ENCODE measurements around the gene OPRL1. TPM values are rescaled to one million over a fixed set of nuclear protein-coding genes. Genes with fewer than 3 reads are reported as not detected.

OPRL1 gene
- total and polyA plus RNA-seq, 2 donors (not counting 1 experiment from before 2014, with no cell fraction given): 3.5 to 6.2 TPM

- peaks cover 0 to 16% (median 0%) of the 10 kb centered on the region in 4 experiments for H3K27me3 ChIP-seq (replicated peaks in 1 of 4; ENCODE audit: control extremely low read depth in 1 of 4, control insufficient read depth in 3 of 4, insufficient read depth in 4 of 4, low read length in 3 of 4)
- H3K4me1 ChIP-seq (ENCODE audit: control insufficient read depth in 2 of 2, insufficient read depth in 2 of 2, low read length in 2 of 2): no peaks in the 10 kb centered on the region
- intact Hi-C loops (cut with micrococcal nuclease): no loop called here
- H3K36me3 ChIP-seq (replicated peaks in 1 of 2; ENCODE audit: control extremely low read depth in 1 of 2, control insufficient read depth in 1 of 2, extremely low read depth in 1 of 2, insufficient read depth in 2 of 2, low read length in 1 of 2): no peaks in the 10 kb centered on the region
- no peaks in the 10 kb centered on the region for H3K4me1 Mint-ChIP-seq
- no peaks in the 10 kb centered on the region for H4K20me1 ChIP-seq (ENCODE audit: control insufficient read depth, insufficient read depth, low read length, poor library complexity, severe bottlenecking)
- H3K4me3 Mint-ChIP-seq: no peak overlapping the region
- ATAC-seq (ENCODE audit: low read depth) (no peak), DNase-seq (no peak)
- no peak for TF ChIP-seq EZH2 (IDR thresholded peaks at IDR 0.05; ENCODE audit: borderline replicate concordance, insufficient read depth, low read depth, low read length, poor library complexity, severe bottlenecking)
- TF ChIP-seq, protein P1, sequence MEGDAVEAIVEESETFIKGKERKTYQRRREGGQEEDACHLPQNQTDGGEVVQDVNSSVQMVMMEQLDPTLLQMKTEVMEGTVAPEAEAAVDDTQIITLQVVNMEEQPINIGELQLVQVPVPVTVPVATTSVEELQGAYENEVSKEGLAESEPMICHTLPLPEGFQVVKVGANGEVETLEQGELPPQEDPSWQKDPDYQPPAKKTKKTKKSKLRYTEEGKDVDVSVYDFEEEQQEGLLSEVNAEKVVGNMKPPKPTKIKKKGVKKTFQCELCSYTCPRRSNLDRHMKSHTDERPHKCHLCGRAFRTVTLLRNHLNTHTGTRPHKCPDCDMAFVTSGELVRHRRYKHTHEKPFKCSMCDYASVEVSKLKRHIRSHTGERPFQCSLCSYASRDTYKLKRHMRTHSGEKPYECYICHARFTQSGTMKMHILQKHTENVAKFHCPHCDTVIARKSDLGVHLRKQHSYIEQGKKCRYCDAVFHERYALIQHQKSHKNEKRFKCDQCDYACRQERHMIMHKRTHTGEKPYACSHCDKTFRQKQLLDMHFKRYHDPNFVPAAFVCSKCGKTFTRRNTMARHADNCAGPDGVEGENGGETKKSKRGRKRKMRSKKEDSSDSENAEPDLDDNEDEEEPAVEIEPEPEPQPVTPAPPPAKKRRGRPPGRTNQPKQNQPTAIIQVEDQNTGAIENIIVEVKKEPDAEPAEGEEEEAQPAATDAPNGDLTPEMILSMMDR (IDR thresholded peaks at IDR 0.05): no peak
- H2AFZ ChIP-seq (ENCODE audit: insufficient read depth, low read depth, low read length, poor library complexity, severe bottlenecking): no peak overlapping the region
- no peaks in the 10 kb centered on the region for H3K79me2 ChIP-seq (ENCODE audit: control insufficient read depth, insufficient read depth, low read length)
- WGBS (ENCODE audit: insufficient coverage): 94% methylated on average over 16 of the region's 17 CpGs
- peaks cover 7% of the 10 kb centered on the region for H3K27me3 Mint-ChIP-seq
- H3K4me2 ChIP-seq (replicated peaks; ENCODE audit: low read depth, low read length, poor library complexity, severe bottlenecking): no peak overlapping the region
- H3K9me3 ChIP-seq (ENCODE audit: control extremely low read depth in 1 of 3, control insufficient read depth in 2 of 3, insufficient read depth in 1 of 3, low read length in 2 of 3): peaks cover 0 to 38% (median 9%) of the 10 kb centered on the region in 3 donors
- H3K4me3 ChIP-seq (ENCODE audit: control extremely low read depth in 1 of 5, extremely low read depth in 1 of 5, insufficient read depth in 1 of 5, low read depth in 2 of 5, low read length in 4 of 5): no peak overlapping the region
- ChIA-PET POLR2A (no interaction called here), CTCF (no interaction called here)
- H3K9me3 Mint-ChIP-seq (ENCODE audit: insufficient read depth): peaks cover 5% of the 10 kb centered on the region
- H3K9ac ChIP-seq (ENCODE audit: low read length): no peak overlapping the region
- H3K27ac ChIP-seq (ENCODE audit: low read length in 2 of 2): no peak overlapping the region
- H3K27ac Mint-ChIP-seq: no peak overlapping the region
Observed at GRCh38 chr20:64145458-64146300, 65.8 kb downstream of the OPRL1 start.

DNA sequence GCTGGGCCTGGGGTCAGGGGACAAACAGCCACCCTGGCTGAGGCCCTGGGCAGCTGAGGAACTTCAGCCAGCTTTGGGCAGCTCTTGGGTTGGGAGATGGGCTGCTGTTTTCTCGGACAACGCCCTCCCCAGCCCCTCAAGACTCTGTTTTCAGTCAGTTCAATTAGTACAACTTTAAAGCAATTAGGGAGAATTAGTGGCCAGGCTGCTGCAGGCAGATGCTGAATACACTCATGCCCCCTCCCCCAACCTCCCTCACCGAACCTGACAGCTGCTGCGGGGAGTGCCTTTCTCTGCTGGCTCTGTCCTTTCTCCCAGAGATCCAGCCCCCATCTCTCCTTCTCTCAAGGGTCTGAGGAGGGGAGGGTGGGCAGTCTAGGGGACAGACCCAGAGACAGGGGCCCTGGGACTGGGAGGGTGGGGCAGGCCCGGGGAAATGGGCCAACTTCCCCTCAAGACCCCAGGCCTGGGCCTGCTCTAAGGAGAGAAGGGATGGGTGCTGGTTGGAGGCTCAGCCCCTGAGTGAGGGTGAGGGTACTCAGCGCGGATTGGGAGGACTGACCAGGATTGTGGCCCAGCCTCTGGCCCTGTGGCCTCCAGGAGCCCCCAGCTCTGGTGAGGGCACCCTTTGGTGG lies 66.5 kb downstream of the OPRL1 start:
- Histone ChIP-seq H3K27me3 (replicated peaks in 1 of 4; ENCODE audit: control extremely low read depth in 1 of 4, control insufficient read depth in 3 of 4, insufficient read depth in 4 of 4, low read length in 3 of 4) (peaks cover 0 to 16% (median 0%) of the 10 kb centered on the region in 4 experiments), H3K27ac (ENCODE audit: low read length in 2 of 2) (no peak overlapping the region), H3K36me3 (replicated peaks in 1 of 2; ENCODE audit: control extremely low read depth in 1 of 2, control insufficient read depth in 1 of 2, extremely low read depth in 1 of 2, insufficient read depth in 2 of 2, low read length in 1 of 2) (no peaks in the 10 kb centered on the region), H4K20me1 (ENCODE audit: control insufficient read depth, insufficient read depth, low read length, poor library complexity, severe bottlenecking) (no peaks in the 10 kb centered on the region), H3K4me1 (ENCODE audit: control insufficient read depth in 2 of 2, insufficient read depth in 2 of 2, low read length in 2 of 2) (no peaks in the 10 kb centered on the region), H3K9me3 (ENCODE audit: control extremely low read depth in 1 of 3, control insufficient read depth in 2 of 3, insufficient read depth in 1 of 3, low read length in 2 of 3) (peaks cover 0 to 40% (median 9%) of the 10 kb centered on the region in 3 donors), H3K4me2 (replicated peaks; ENCODE audit: low read depth, low read length, poor library complexity, severe bottlenecking) (no peak overlapping the region), H3K4me3 (ENCODE audit: control extremely low read depth in 1 of 5, extremely low read depth in 1 of 5, insufficient read depth in 1 of 5, low read depth in 2 of 5, low read length in 4 of 5) (no peak overlapping the region), H3K79me2 (ENCODE audit: control insufficient read depth, insufficient read depth, low read length) (no peaks in the 10 kb centered on the region), H2AFZ (ENCODE audit: insufficient read depth, low read depth, low read length, poor library complexity, severe bottlenecking) (no peak overlapping the region), H3K9ac (ENCODE audit: low read length) (no peak overlapping the region)
- Mint-ChIP-seq H3K4me3 (no peak overlapping the region), H3K4me1 (no peaks in the 10 kb centered on the region), H3K9me3 (ENCODE audit: insufficient read depth) (peaks cover 5% of the 10 kb centered on the region), H3K27me3 (peaks cover 2% of the 10 kb centered on the region), H3K27ac (no peak overlapping the region)
- CTCF ChIA-PET: no interaction called here
- DNase-seq (no peak), ATAC-seq (ENCODE audit: low read depth) (no peak)
- intact Hi-C loops (cut with micrococcal nuclease): no loop called here
- POLR2A ChIA-PET: no interaction called here
- TF ChIP-seq EZH2 (IDR thresholded peaks at IDR 0.05; ENCODE audit: borderline replicate concordance, insufficient read depth, low read depth, low read length, poor library complexity, severe bottlenecking): no peak
- TF ChIP-seq, protein P1 (IDR thresholded peaks at IDR 0.05): no peak
- 87% methylated on average over 3 of the region's 7 CpGs for WGBS (ENCODE audit: insufficient coverage)

Data from B cell (primary cell).